ENCODE results near the gene CADPS. TPM values are rescaled to one million over a fixed set of nuclear protein-coding genes. Genes with fewer than 3 reads are reported as not detected.
"Not testable (repeated sequence)": the region's sequence is repeated elsewhere in the genome, so short reads cannot be mapped to it uniquely, and the experiment has no call there.

The CADPS gene
- total RNA-seq, 8 experiments from 2014 or later = 1.6 to 196 (median 90.7) TPM

GRCh38 chr3:62602129-62602770 lies 273.0 kb downstream of the CADPS start:
- Histone ChIP-seq H3K4me3 (no peak overlapping the region), H3K27ac (peak overlapping the region; percentile 32 to 43), H3K4me1 (replicated peaks in 1 of 2) (peaks cover 17 to 19% of the 10 kb centered on the region in 2 donors)
- in situ Hi-C loops (cut with MboI; ENCODE audit: low pct_unique_long_range_greater_than_20kb in 2 of 9, low sequenced_read_pairs in 9 of 9, unreplicated experiment in 9 of 9) = no loop called here
- WGBS, 10 experiments = 0 to 87% (median 28%) methylated on average over 1 to 7 of the region's 10 CpGs; no CpG with 5 or more reads in 1 of the 10 experiments
- ATAC-seq (replicated peaks in 6 of 8) = peak in 5 of 8 experiments; percentile 46 to 76 (median 71)

GRCh38 chr3:62601238-62602070 lies 273.8 kb downstream of the CADPS start:
- Histone ChIP-seq H3K27ac (no peak overlapping the region), H3K4me3 (no peak overlapping the region), H3K4me1 (replicated peaks in 1 of 2) (peaks cover 17 to 19% of the 10 kb centered on the region in 2 donors)
- WGBS, 10 experiments = 14 to 73% (median 60%) methylated on average over 2 to 6 of the region's 7 CpGs
- ATAC-seq (replicated peaks in 6 of 8) = peak in 5 of 8 experiments; percentile 67 to 77 (median 71)
- in situ Hi-C loops (cut with MboI; ENCODE audit: low pct_unique_long_range_greater_than_20kb in 2 of 9, low sequenced_read_pairs in 9 of 9, unreplicated experiment in 9 of 9) = no loop called here

- Histone ChIP-seq H3K4me3 (no peak overlapping the region), H3K27ac (no peak overlapping the region), H3K4me1 (replicated peaks in 1 of 2) (peaks cover 17 to 19% of the 10 kb centered on the region in 2 donors)
- 52 to 100% (median 75%) methylated on average over 1 to 2 of the region's 2 CpGs; no CpG with 5 or more reads in 6 of the 10 experiments for WGBS, 10 experiments
- no peak for ATAC-seq (replicated peaks in 6 of 8)
- in situ Hi-C loops (cut with MboI; ENCODE audit: low pct_unique_long_range_greater_than_20kb in 2 of 9, low sequenced_read_pairs in 9 of 9, unreplicated experiment in 9 of 9) = no loop called here
These were observed 275.2 kb downstream of the CADPS start for GRCh38 chr3:62600033-62600432.

DNA sequence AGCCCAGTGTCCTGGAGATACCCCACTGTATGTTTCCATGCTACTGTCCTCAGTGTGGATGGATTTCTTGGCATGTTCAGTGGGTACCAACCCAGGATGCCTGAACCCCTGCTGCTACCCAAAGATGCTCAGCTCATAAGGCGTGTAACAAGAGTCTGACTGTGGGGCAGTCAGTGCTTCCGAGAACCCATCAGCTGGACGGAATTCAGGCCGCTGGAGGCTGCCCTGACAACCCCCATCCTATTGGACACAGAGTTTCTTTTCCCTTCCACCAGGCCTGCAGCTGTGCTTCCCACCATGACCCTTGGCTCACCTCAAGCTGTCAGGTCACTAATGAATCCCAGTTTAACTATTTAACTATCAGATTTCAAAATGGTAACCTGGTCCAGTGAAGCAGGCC lies 277.7 kb downstream of the CADPS start:
- Histone ChIP-seq H3K4me3 (no peak overlapping the region), H3K4me1 (replicated peaks in 1 of 2) (peaks cover 8 to 12% of the 10 kb centered on the region in 2 donors), H3K27ac (no peak overlapping the region)
- no peak for ATAC-seq (replicated peaks in 6 of 8)
- 40 to 100% (median 81%) methylated on average over 1 to 4 of the region's 4 CpGs; no CpG with 5 or more reads in 6 of the 10 experiments for WGBS, 10 experiments
- in situ Hi-C loops (cut with MboI; ENCODE audit: low pct_unique_long_range_greater_than_20kb in 2 of 9, low sequenced_read_pairs in 9 of 9, unreplicated experiment in 9 of 9) = no loop called here

GRCh38 chr3:62592408-62592807 lies 282.8 kb downstream of the CADPS start:
- H3K4me1 ChIP-seq (replicated peaks in 1 of 2) = no peaks in the 10 kb centered on the region
- no peak overlapping the region for H3K27ac ChIP-seq
- WGBS, 10 experiments = 90% methylated on average over 2 of the region's 3 CpGs; no CpG with 5 or more reads in 9 of the 10 experiments
- no peak overlapping the region for H3K4me3 ChIP-seq
- ATAC-seq (replicated peaks in 6 of 8) = no peak
- in situ Hi-C loops (cut with MboI; ENCODE audit: low pct_unique_long_range_greater_than_20kb in 2 of 9, low sequenced_read_pairs in 9 of 9, unreplicated experiment in 9 of 9) = no loop called here

GRCh38 chr3:62589078-62589477 lies 286.1 kb downstream of the CADPS start:
- in situ Hi-C loops (cut with MboI; ENCODE audit: low pct_unique_long_range_greater_than_20kb in 2 of 9, low sequenced_read_pairs in 9 of 9, unreplicated experiment in 9 of 9) = no loop called here
- WGBS, 10 experiments = 0 to 100% (median 90%) methylated on average over 1 to 4 of the region's 4 CpGs; no CpG with 5 or more reads in 2 of the 10 experiments
- no peak overlapping the region for H3K4me3 ChIP-seq
- peak in 1 of 8 experiments; percentile 23 for ATAC-seq (replicated peaks in 6 of 8)
- no peak overlapping the region for H3K27ac ChIP-seq
- H3K4me1 ChIP-seq (replicated peaks in 1 of 2) = no peaks in the 10 kb centered on the region

DNA sequence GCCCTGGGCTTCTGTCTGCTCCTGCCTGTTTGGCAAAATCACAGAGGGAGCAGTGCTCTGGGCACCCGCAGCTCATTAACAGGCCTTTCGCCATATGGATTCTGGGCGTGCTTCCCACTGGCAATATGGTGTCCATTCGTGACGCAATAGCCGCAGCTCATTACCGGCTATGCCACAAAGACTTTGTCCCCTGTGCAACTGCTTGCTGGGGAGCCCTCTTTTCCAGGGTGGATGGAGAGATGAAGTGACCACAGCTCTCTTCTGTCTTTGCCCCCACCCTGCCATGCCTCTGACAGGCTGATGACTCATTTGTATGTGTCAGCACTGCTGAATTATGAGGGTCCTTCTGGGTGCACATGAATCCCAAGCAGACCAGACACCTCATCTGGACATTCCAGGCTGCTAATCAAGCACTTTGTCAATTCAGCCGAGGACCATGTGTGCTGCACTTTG lies 287.6 kb downstream of the CADPS start:
- Histone ChIP-seq H3K4me1 (replicated peaks in 1 of 2) (no peaks in the 10 kb centered on the region), H3K4me3 (no peak overlapping the region), H3K27ac (no peak overlapping the region)
- ATAC-seq (replicated peaks in 6 of 8) = peak; percentile 55 to 97 (median 90)
- 0 to 81% (median 39%) methylated on average over 1 to 8 of the region's 8 CpGs; no CpG with 5 or more reads in 3 of the 10 experiments for WGBS, 10 experiments
- in situ Hi-C loops (cut with MboI; ENCODE audit: low pct_unique_long_range_greater_than_20kb in 2 of 9, low sequenced_read_pairs in 9 of 9, unreplicated experiment in 9 of 9) = no loop called here

DNA sequence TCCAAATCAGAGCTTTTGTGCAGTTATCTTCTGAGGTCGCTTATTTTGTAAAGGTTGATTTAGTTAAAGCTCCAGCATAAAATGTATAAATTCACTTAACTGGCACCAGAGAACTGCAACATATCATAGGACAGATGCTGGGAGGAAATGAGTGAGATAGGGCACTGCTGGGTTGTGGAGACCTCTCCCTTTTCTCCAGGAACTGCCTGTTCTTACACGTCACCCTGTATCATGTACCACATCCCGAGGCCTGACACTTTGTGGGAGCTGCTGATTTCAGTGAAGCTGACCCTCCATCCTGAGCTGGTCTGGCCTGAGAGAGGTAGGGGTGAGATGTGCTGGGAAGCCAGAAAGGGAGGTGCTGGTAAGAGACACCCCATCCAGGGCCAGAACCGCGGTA lies 288.0 kb downstream of the CADPS start:
- ATAC-seq (replicated peaks in 6 of 8) = peak in 2 of 8 experiments; percentile 9 to 56
- WGBS, 10 experiments = 0 to 100% (median 100%) methylated on average over 1 to 3 of the region's 5 CpGs; no CpG with 5 or more reads in 1 of the 10 experiments
- no peaks in the 10 kb centered on the region for H3K4me1 ChIP-seq (replicated peaks in 1 of 2)
- no peak overlapping the region for H3K27ac ChIP-seq
- in situ Hi-C loops (cut with MboI; ENCODE audit: low pct_unique_long_range_greater_than_20kb in 2 of 9, low sequenced_read_pairs in 9 of 9, unreplicated experiment in 9 of 9) = no loop called here
- H3K4me3 ChIP-seq = no peak overlapping the region

- H3K4me1 ChIP-seq (replicated peaks in 1 of 2) = no peaks in the 10 kb centered on the region
- H3K4me3 ChIP-seq = no peak overlapping the region
- in situ Hi-C loops (cut with MboI; ENCODE audit: low pct_unique_long_range_greater_than_20kb in 2 of 9, low sequenced_read_pairs in 9 of 9, unreplicated experiment in 9 of 9) = no loop called here
- WGBS, 10 experiments = 0 to 88% (median 38%) methylated on average over 1 of the region's 1 CpG; no CpG with 5 or more reads in 5 of the 10 experiments
- no peak overlapping the region for H3K27ac ChIP-seq
- ATAC-seq (replicated peaks in 6 of 8) = peak in 2 of 8 experiments; percentile 27 to 37
These were observed 288.9 kb downstream of the CADPS start for GRCh38 chr3:62586356-62586755.

- Histone ChIP-seq H3K4me3 (no peak overlapping the region), H3K4me1 (replicated peaks in 1 of 2) (no peaks in the 10 kb centered on the region), H3K27ac (no peak overlapping the region)
- in situ Hi-C loops (cut with MboI; ENCODE audit: low pct_unique_long_range_greater_than_20kb in 2 of 9, low sequenced_read_pairs in 9 of 9, unreplicated experiment in 9 of 9) = no loop called here
- WGBS, 10 experiments = 0 to 100% (median 75%) methylated on average over 1 to 4 of the region's 4 CpGs; no CpG with 5 or more reads in 3 of the 10 experiments
- ATAC-seq (replicated peaks in 6 of 8) = no peak
These were observed 289.4 kb downstream of the CADPS start for GRCh38 chr3:62585861-62586260.

DNA sequence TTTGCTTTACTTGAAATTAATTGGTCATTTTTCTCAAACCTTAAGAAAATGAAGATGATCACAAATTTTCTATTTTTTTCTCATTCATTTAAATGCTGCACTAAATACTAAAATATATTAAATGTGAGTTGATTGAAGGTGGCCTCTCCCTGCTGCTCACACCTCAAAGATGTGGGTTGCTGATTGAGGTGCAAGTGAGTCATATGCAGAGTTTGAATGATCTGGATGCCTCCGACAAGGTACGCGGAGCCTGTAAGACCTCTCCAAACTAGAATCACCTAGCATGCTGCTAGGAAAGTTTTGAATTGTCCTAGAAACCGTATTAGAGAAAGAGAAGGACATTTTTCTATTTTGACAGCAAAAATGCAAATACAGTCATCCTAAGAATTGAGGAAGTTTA lies 290.6 kb downstream of the CADPS start:
- Histone ChIP-seq H3K27ac (no peak overlapping the region), H3K4me3 (no peak overlapping the region), H3K4me1 (replicated peaks in 1 of 2) (no peaks in the 10 kb centered on the region)
- WGBS, 10 experiments = 20 to 100% (median 84%) methylated on average over 1 to 4 of the region's 4 CpGs; no CpG with 5 or more reads in 5 of the 10 experiments
- ATAC-seq (replicated peaks in 6 of 8) = no peak
- in situ Hi-C loops (cut with MboI; ENCODE audit: low pct_unique_long_range_greater_than_20kb in 2 of 9, low sequenced_read_pairs in 9 of 9, unreplicated experiment in 9 of 9) = no loop called here

GRCh38 chr3:62582495-62583172 lies 292.6 kb downstream of the CADPS start:
- in situ Hi-C loops (cut with MboI; ENCODE audit: low pct_unique_long_range_greater_than_20kb in 2 of 9, low sequenced_read_pairs in 9 of 9, unreplicated experiment in 9 of 9) = no loop called here
- 29 to 87% (median 69%) methylated on average over 1 to 4 of the region's 4 CpGs; no CpG with 5 or more reads in 2 of the 10 experiments for WGBS, 10 experiments
- Histone ChIP-seq H3K27ac (no peak overlapping the region), H3K4me1 (replicated peaks in 1 of 2) (no peaks in the 10 kb centered on the region), H3K4me3 (no peak overlapping the region)
- no peak for ATAC-seq (replicated peaks in 6 of 8)

DNA sequence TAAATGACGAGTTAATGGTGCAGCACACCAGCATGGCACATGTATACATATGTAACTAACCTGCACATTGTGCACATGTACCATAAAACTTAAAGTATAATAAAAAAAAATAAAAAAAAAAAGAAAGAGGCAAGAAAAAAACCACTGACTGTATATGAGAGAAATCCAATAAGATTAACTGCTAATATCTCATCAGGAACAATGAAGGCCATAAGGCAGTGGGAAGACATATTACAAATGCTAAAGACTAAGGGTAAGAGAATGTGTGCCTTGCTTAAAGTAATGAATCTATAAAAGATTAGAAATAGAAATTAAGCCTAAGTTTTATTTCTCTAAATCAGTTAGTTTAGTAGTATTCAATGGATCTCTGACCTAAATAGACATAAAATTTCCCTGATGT lies 294.7 kb downstream of the CADPS start:
- in situ Hi-C loops (cut with MboI; ENCODE audit: low pct_unique_long_range_greater_than_20kb in 2 of 9, low sequenced_read_pairs in 9 of 9, unreplicated experiment in 9 of 9); H3K27ac ChIP-seq; H3K4me1 ChIP-seq (replicated peaks in 1 of 2); ATAC-seq (replicated peaks in 6 of 8); H3K4me3 ChIP-seq: not testable (repeated sequence)
- WGBS, 10 experiments = 33 to 100% (median 75%) methylated on average over 1 of the region's 1 CpG; no CpG with 5 or more reads in 5 of the 10 experiments

Measured in motor neuron (in vitro differentiated cells).